Stimulated activated naive CD8-positive, alpha-beta T cell treated with anti-CD3 and anti-CD28 coated beads, Interleukin-15, Interleukin-2, amounts not matched to agents 100 ng/mL and 50 ng/mL, for 24 hours (primary cell): Measurements from ENCODE around the gene COL26A1.

Experiments
- H3K27ac Mint-ChIP-seq: one replicate; pipeline ENCODE4 v1.8.0; 2021; ENCODE audit warnings: mild to moderate bottlenecking, mixed read lengths
- H3K27me3 Mint-ChIP-seq: one replicate; pipeline ENCODE4 v1.8.0; 2021; ENCODE audit warnings: mixed read lengths
- H3K36me3 Mint-ChIP-seq: one replicate; pipeline ENCODE4 v1.8.0; 2021; ENCODE audit warnings: low read depth, mixed read lengths
- H3K4me1 Mint-ChIP-seq: one replicate; pipeline ENCODE4 v1.8.0; 2021; ENCODE audit warnings: low read depth, mixed read lengths
- H3K4me3 Mint-ChIP-seq: one replicate; pipeline ENCODE4 v1.8.0; 2021; ENCODE audit warnings: mild to moderate bottlenecking, mixed read lengths
- H3K9me3 Mint-ChIP-seq: one replicate; pipeline ENCODE4 v1.8.0; 2021; ENCODE audit warnings: mixed read lengths

COL26A1 gene

DNA sequence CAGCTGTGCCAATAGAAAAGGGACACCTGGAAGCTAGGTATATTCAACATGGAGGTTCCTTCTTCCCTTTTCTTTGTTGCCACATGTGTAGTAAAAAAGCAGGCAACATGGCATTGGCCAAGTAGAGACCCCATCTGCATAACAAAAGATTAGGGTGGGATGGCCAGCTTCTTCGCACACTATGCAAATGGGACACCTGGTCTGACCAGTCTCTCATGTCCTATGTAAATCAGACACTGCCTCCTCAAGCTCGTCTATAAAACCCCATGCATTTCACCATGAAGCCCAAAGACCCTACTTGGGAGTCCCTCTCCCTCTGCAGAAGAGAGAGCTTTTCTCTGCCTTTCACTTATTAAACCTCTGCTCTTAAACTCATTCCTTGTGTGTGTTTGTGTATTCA lies 212.5 kb downstream of the COL26A1 start:
- no peaks in the 10 kb centered on the region for H3K36me3 Mint-ChIP-seq
- no peak overlapping the region for H3K27ac Mint-ChIP-seq
- peaks cover 4% of the 10 kb centered on the region for H3K4me1 Mint-ChIP-seq
- H3K27me3 Mint-ChIP-seq, result peaks cover 15% of the 10 kb centered on the region
- peaks cover 18% of the 10 kb centered on the region for H3K9me3 Mint-ChIP-seq
- H3K4me3 Mint-ChIP-seq, result no peak overlapping the region

DNA sequence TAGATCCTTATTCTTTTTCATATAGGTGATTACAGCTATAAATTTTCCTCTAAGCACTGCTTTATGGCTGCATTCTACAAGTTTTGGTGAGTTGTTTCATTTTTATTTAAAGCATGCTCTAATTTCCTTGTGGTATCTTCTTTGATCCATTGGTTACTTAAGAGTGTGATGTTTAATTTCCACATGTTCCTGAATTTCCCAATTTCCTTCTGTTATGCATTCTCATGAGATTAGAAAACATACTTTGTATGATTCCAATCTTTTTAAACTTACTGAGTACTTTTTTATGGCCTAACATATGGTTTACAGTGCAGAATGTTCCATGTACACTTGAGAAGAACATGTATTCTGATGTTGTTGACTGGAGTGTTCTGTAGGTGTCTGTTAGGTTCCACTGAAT lies 213.0 kb downstream of the COL26A1 start:
- Mint-ChIP-seq H3K27ac (no peak overlapping the region), H3K4me3 (no peak overlapping the region), H3K4me1 (peaks cover 4% of the 10 kb centered on the region), H3K9me3 (peaks cover 13% of the 10 kb centered on the region), H3K36me3 (no peaks in the 10 kb centered on the region), H3K27me3 (peaks cover 14% of the 10 kb centered on the region)

DNA sequence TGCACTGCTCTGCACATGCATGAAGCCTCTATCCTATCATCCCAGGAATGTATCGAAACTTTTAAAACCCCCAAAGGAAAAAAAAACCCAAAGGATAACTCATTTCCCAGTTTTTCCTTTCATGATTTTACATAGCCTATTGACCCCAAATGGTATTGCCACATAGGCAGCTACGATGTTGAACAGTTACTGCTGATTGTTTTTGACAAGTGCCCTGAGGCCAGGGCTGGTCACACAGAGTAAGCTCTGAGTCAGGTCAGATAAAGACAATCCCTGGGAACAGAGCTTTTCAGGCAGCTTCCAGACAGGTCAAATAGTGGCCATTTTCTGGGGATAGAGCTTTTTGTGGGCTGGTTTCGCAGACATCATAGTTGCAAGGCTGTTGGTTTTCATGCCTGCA lies 214.3 kb downstream of the COL26A1 start:
- Mint-ChIP-seq H3K36me3 (no peaks in the 10 kb centered on the region), H3K4me1 (peaks cover 4% of the 10 kb centered on the region), H3K27ac (no peak overlapping the region), H3K4me3 (no peak overlapping the region), H3K9me3 (peaks cover 7% of the 10 kb centered on the region), H3K27me3 (peaks cover 8% of the 10 kb centered on the region)

DNA sequence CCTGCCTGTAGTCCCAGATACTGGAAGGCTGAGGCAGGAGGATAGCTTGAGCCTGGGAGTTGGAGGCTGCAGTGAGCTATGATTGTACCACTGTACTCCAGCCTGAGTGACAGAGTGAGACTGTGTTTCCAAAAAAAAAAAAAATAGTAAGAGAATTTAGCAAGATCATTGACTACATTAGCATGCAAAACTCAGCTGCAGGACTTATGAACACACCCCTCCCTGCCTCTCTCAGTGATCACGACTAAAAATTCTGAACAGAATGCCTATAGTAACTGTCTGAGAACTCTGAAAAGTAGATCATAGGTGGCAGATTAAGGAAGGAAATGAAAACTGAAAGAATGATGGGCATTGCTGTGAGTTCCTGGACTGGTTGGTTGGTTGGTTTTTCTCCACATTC lies 215.9 kb downstream of the COL26A1 start:
- peaks cover 2% of the 10 kb centered on the region for H3K9me3 Mint-ChIP-seq
- no peak overlapping the region for H3K27ac Mint-ChIP-seq
- H3K4me1 Mint-ChIP-seq, result peaks cover 4% of the 10 kb centered on the region
- no peaks in the 10 kb centered on the region for H3K36me3 Mint-ChIP-seq
- H3K4me3 Mint-ChIP-seq, result no peak overlapping the region
- peaks cover 3% of the 10 kb centered on the region for H3K27me3 Mint-ChIP-seq

DNA sequence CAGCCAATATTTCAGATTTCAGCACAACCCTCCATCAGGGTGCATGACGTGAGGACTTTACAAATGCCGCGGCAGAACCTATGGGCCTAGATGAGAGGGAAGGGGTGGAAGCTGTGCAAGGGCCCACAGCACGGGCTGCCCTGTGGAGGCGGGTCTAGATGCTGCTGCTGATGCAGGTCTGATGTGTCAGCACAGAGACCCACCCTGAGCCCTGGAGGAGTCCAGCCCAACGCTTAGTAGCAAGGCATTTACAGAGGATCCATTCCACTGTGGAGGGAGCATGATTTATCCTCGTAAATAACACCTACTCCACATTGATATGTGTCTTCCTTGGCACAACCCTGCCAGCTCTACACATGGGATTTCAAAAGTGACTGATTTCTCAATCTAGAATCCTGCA lies 217.9 kb downstream of the COL26A1 start:
- Mint-ChIP-seq H3K4me1 (peaks cover 2% of the 10 kb centered on the region), H3K9me3 (no peaks in the 10 kb centered on the region), H3K27ac (no peak overlapping the region), H3K27me3 (no peaks in the 10 kb centered on the region), H3K4me3 (no peak overlapping the region), H3K36me3 (no peaks in the 10 kb centered on the region)

DNA sequence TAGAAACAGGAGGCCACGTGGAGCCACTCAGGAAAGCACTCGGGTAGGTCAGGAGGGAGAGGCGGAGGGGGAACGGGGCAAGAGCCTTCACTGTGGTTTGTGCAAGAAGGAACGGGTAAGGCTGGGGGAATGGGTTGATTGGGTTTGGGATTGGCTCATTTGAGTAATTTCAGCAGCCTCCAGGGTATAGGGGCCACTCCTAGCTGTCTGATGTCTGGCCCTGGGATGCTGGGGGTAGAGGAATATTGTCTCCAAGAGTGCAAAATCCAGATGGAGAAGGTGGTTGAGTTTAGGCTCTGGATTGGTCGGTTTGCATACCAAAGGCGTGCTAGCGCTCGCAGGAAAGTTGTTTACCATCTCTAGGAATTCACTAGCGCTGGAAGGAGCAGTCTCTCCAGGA lies 219.2 kb downstream of the COL26A1 start:
- no peaks in the 10 kb centered on the region for H3K9me3 Mint-ChIP-seq
- no peak overlapping the region for H3K27ac Mint-ChIP-seq
- H3K36me3 Mint-ChIP-seq, result no peaks in the 10 kb centered on the region
- no peak overlapping the region for H3K4me3 Mint-ChIP-seq
- H3K27me3 Mint-ChIP-seq, result no peaks in the 10 kb centered on the region
- no peaks in the 10 kb centered on the region for H3K4me1 Mint-ChIP-seq

DNA sequence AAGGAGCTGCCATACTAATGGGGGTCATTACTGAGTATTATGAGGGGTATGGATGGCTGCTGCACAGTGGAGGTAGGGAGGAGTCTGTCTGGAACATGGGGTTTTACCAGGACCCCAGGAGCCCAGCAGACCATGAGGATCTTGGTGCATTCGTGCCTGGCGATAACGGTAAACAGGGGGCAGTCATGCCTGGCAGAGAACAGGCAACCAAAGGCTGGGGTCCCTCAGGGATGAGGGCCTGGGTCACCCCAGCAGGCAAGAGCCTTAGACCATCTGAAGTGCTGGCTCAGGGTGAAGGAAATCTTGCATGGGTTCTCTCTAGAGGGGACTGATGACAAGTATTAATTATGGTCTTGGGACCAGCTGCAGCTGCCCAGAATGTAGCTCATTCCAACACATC lies 220.3 kb downstream of the COL26A1 start:
- H3K27me3 Mint-ChIP-seq, result no peaks in the 10 kb centered on the region
- no peaks in the 10 kb centered on the region for H3K4me1 Mint-ChIP-seq
- H3K36me3 Mint-ChIP-seq, result no peaks in the 10 kb centered on the region
- no peaks in the 10 kb centered on the region for H3K9me3 Mint-ChIP-seq
- no peak overlapping the region for H3K4me3 Mint-ChIP-seq
- no peak overlapping the region for H3K27ac Mint-ChIP-seq

DNA sequence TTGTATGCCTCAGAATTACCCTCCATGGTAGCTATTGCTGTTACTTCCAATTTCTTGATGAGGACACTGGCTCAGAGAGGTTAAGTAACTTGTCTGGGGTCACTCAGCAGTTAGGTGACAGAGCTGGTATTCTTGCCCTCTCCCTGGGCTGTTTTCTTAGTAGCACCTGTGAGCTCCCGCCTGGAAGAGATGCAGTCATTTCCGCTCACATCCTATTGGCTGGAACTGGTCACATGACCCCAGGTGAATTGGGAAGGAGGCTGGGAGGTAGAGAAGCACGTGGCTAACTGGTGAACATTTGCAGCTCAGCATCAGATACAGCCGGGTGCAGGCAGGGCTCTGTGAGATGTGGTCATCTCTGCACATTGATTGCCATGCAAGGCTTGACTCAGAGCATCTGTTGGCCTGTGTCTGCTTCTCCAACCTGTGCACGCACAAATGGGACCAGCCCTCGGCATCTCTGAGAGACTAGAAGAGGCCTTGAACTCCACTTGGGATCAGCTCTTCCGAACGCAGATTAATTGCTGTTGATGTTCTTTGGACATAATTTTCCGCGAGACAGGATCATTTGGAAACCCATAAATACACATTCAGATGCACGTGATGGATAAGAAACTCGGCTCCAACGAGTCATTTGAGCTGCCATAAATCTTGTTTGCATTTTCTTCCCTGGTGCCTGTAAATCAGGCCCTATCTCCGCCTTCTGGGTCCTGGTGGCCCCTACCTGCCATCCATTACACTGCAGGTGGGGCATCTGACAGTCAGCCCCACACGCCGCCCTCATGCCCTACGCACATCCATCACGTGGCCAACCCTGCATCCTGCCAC lies 223.6 kb downstream of the COL26A1 start:
- Mint-ChIP-seq H3K27me3 (no peaks in the 10 kb centered on the region), H3K36me3 (no peaks in the 10 kb centered on the region), H3K27ac (no peak overlapping the region), H3K9me3 (no peaks in the 10 kb centered on the region), H3K4me1 (no peaks in the 10 kb centered on the region), H3K4me3 (no peak overlapping the region)

DNA sequence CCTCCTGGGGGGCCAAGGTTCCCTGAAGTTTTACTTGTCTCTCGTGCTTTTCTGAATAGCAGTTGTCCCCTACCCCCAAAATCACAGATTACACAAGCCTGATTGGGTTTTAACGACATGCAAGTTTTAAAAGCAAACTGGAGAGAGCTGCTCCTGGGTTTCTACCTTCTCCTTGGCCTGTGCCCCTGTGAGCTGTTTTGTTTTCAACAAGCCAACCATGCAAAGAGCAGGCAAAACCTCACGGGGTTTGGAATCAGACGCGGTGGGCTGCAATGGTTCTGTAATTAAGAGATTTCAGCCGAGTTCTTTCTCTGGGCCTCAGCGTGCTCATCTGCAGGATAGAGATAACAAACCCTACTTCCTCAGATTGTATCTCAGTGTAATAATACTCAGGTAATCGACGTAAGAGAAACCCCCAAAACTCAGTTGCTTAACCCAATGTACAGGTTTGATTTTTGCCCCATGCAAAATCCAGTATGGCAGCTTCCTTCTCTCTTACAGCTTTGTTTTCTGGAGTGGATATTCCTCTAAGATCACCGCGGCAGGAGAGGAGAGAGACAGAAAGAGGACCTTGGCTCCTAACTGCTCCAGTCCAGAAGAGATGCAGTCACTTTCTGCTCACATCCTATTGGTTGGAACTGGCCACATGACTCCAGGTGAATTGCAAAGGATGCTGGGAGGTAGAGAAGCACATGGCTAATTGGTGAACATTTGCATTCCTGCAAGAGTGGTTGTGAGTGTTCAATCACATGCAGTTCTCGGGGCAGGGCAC lies 224.4 kb downstream of the COL26A1 start:
- Mint-ChIP-seq H3K4me1 (no peaks in the 10 kb centered on the region), H3K36me3 (no peaks in the 10 kb centered on the region), H3K4me3 (no peak overlapping the region), H3K27ac (no peak overlapping the region), H3K27me3 (no peaks in the 10 kb centered on the region), H3K9me3 (no peaks in the 10 kb centered on the region)

DNA sequence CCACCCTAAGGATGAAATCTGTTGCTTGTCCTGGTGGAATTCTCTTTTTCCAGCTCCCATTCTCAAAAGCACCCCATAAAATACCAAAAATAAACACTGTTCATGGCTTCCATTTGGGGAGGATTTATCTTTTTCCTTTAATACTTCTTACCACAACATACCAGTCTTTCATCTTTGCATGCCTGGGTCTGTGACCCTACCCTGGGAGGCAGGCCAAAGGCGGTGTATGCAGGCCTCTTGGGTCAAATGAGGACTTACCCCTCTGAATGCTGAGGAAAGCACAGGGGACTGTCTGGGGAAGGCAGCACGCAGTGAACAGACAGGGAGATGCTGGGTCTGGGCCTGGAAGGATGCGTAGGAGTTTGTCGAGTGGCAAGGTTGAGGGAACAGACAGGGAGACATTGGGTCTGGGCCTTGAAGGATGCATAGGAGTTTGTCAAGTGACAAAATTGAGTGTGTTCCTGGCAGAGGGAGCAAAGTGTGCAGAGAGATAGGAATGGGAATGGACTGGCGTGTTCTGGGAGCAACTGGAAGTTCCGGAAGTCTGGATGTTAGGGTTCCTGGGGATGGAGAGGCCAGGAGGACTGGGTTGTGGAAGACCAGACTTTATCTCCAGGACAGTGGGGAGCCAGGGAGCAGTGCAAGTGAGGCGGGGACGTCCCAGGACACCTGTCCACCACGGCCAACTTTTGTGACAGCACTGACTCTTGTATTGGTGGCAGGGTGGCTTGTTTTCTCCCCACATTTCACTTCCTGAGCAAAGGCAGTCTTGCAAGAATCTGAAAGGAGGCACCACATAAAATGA lies 225.7 kb downstream of the COL26A1 start:
- Mint-ChIP-seq H3K4me1 (no peaks in the 10 kb centered on the region), H3K9me3 (no peaks in the 10 kb centered on the region), H3K36me3 (no peaks in the 10 kb centered on the region), H3K4me3 (no peak overlapping the region), H3K27ac (no peak overlapping the region), H3K27me3 (no peaks in the 10 kb centered on the region)

DNA sequence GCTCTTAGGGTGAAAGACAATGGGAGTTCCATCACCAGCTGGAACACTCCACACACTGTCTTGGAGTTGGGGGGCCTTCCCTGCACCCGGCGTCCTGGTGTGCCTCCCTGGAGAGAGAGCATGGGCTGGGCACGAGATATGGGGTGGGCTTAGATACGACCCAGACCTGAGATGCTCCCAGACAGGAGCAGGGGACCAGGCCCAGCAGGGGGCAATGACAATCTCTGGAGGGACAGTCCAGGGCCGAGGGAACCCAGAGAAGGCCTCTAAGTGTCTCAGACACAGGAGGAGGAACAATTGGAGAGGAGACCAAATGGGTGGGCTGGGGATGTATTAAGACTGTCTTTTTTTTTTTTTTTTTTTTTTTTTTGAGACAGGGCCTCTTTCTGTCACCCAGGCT lies 226.4 kb downstream of the COL26A1 start:
- Mint-ChIP-seq H3K4me1 (no peaks in the 10 kb centered on the region), H3K36me3 (no peaks in the 10 kb centered on the region), H3K4me3 (no peak overlapping the region), H3K9me3 (no peaks in the 10 kb centered on the region), H3K27me3 (no peaks in the 10 kb centered on the region), H3K27ac (no peak overlapping the region)

DNA sequence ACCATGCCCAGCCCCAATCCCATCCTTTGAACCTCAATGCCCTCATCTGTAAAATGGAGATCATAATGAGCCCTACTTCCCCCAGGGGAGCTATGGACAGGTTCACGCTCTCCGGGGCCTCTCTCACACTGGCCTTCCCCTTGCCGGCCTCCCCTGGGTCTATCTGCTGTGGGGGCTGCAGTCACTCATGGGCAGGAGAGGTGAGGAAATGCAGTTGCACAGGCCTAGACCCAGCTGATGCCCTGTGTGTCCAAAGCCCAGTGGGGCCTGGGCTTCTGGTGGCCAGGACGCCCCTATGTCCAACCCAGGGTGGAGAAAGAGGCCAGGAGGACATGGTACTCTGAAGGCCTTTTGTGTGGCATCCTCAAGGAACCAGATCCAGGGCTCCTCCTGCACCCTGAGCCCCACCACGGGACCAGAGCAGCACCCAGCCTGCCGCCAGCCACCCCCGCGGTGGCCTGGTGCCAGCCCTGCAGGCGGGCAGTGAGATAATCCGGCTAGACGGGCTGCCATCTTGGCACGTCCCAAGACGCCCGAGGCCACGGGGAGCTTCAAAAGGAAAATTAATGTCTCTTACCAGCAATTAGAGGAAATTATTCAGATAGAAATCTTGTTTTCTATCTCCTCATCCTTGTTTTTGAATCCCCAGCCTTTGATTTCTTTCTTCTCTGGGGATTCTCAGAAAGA lies 227.4 kb downstream of the COL26A1 start:
- H3K27ac Mint-ChIP-seq, result no peak overlapping the region
- no peaks in the 10 kb centered on the region for H3K27me3 Mint-ChIP-seq
- no peaks in the 10 kb centered on the region for H3K36me3 Mint-ChIP-seq
- H3K4me3 Mint-ChIP-seq, result no peak overlapping the region
- no peaks in the 10 kb centered on the region for H3K9me3 Mint-ChIP-seq
- no peaks in the 10 kb centered on the region for H3K4me1 Mint-ChIP-seq

DNA sequence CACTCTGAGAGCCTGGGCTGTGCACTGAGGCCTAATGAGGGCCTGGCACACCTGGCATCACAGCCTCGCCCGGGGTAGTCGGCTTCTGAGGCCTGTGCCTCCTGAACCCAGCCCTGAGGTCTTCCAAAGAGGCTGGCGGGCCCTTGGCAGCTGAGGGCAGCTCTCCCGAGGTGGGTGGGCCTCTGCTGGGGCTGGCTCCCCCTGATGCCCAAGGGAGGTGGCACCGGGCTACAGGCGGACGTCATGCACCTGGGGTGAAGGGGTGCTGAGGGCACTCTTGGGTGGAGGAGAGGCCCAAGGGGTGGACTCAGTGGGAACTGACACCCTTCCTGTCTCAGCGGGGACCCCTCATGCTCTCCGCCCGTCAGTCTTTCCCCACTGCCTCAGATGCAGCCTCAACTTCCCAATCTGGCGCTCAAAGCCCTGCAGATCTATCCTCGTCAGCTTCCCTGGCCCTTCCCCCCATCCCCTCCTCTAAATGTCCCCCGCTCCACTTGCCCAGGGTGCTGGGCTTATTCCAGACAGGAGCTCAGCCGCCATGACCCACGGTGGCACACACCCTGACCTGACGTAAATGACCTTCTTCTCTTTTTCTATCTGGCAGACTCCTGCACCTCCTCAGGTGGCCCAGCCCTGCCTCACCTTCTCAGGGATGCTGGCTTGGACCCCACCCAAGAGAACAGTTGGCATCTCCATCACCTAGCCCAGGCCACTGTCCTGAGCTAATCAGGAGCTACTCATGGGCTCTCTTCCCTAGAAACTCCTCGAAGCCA lies 228.2 kb downstream of the COL26A1 start:
- no peak overlapping the region for H3K4me3 Mint-ChIP-seq
- no peak overlapping the region for H3K27ac Mint-ChIP-seq
- H3K36me3 Mint-ChIP-seq, result no peaks in the 10 kb centered on the region
- H3K9me3 Mint-ChIP-seq, result no peaks in the 10 kb centered on the region
- H3K4me1 Mint-ChIP-seq, result no peaks in the 10 kb centered on the region
- no peaks in the 10 kb centered on the region for H3K27me3 Mint-ChIP-seq

DNA sequence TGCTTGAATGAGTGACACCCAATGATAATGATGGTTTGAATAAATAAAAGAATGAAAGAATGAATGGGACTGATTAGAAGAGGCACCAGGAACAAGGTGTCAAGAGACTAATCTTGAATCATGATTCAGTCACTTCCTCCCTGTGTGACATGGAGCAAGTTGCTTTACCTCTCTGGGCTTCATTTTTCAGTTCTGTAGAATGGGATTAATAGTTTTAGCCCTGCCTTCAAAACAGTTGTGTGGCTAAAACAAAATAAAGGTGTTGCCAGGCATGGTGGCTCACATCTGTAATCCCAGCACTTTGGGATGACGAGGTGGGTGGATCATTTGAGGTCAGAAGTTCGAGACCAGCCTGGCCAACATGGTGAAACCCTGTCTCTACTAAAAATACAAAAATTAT lies 228.8 kb downstream of the COL26A1 start:
- H3K36me3 Mint-ChIP-seq, result no peaks in the 10 kb centered on the region
- no peak overlapping the region for H3K27ac Mint-ChIP-seq
- H3K9me3 Mint-ChIP-seq, result no peaks in the 10 kb centered on the region
- no peaks in the 10 kb centered on the region for H3K4me1 Mint-ChIP-seq
- H3K27me3 Mint-ChIP-seq, result no peaks in the 10 kb centered on the region
- H3K4me3 Mint-ChIP-seq, result no peak overlapping the region
